B cell (primary cell): Measurements from ENCODE around the gene MLH1. TPM values are rescaled to one million over a fixed set of nuclear protein-coding genes. Genes with fewer than 3 reads are reported as not detected.
A peak's percentile ranks its signal among the peaks of the same experiment; 100 is the strongest.

Experiments used
- ATAC-seq: fragments of 200-7000 bp; cut with Tn5 transposase; one replicate; pipeline ENCODE4 v1.10.0; 2021; ENCODE audit warnings: low read depth, mild to moderate bottlenecking, moderate number of reproducible peaks, moderate library complexity
- CTCF ChIA-PET: fragments of 350-600 bp; sonication (Branson Sonifier 250); formaldehyde crosslinking; loops from one replicate; lab custom pipeline; 2021; ENCODE audit warnings: antibody characterized with exemption, inconsistent platforms; lab: Charles Lee
- POLR2A ChIA-PET: fragments of 350-600 bp; sonication (Branson Sonifier 250); formaldehyde crosslinking; loops from one replicate; lab custom pipeline; 2021; ENCODE audit warnings: antibody characterized with exemption; lab: Charles Lee
- DNase-seq: peaks from one replicate; pipeline ENCODE4 v3.0.0; 2013
- H2AFZ ChIP-seq: 2 replicates; pipeline ENCODE4 v1.6.1; 2012; ENCODE audit warnings: mild to moderate bottlenecking, low read depth, low read length; ENCODE audit not compliant: insufficient read depth, poor library complexity, severe bottlenecking
- H3K27ac ChIP-seq, 2 donors: 1 replicate in 1 of 2; 2 replicates in 1 of 2; pipeline ENCODE4 v1.5.1; 2012 to 2013; ENCODE audit warnings: low read length in 2 of 2, mild to moderate bottlenecking in 2 of 2, moderate library complexity in 1 of 2
- H3K27me3 ChIP-seq, 4 experiments: fragments of 200-600 bp in 1 of 4; sonication (generic) in 1 of 4; replicated peaks in 1 of 4; 1 replicate in 2 of 4; 2 replicates in 2 of 4; pipeline versions ENCODE4 v1.6.1 to v1.7.0; 2013 to 2016; ENCODE audit warnings: low read length in 3 of 4, mild to moderate bottlenecking in 2 of 4, mixed read lengths in 1 of 4, moderate library complexity in 1 of 4; ENCODE audit not compliant: insufficient read depth in 4 of 4, control insufficient read depth in 3 of 4; ENCODE audit errors: control extremely low read depth in 1 of 4
- H3K36me3 ChIP-seq, 2 experiments: replicated peaks in 1 of 2; 1 replicate in 1 of 2; 2 replicates in 1 of 2; pipeline versions ENCODE4 v1.6.1 to v1.7.1; 2013; ENCODE audit warnings: low read length in 1 of 2; ENCODE audit not compliant: insufficient read depth in 2 of 2, control insufficient read depth in 1 of 2; ENCODE audit errors: control extremely low read depth in 1 of 2, extremely low read depth in 1 of 2
- H3K4me1 ChIP-seq, 2 donors: fragments of 200-600 bp in 1 of 2; sonication (generic) in 1 of 2; 1 replicate in 1 of 2; 2 replicates in 1 of 2; pipeline versions ENCODE4 v1.5.1 to v1.6.1; 2013 to 2017; ENCODE audit warnings: low read length in 2 of 2; ENCODE audit not compliant: control insufficient read depth in 2 of 2, insufficient read depth in 2 of 2
- H3K4me2 ChIP-seq: replicated peaks from 2 replicates; pipeline ENCODE3; 2012; ENCODE audit warnings: mild to moderate bottlenecking, low read depth, low read length; ENCODE audit not compliant: poor library complexity, severe bottlenecking
- H3K4me3 ChIP-seq, 5 experiments: fragments of 200-600 bp in 1 of 5; sonication (generic) in 1 of 5; 1 replicate in 3 of 5; 2 replicates in 2 of 5; pipeline versions ENCODE4 v1.5.1 to v1.7.0; 2011 to 2016; ENCODE audit warnings: low read length in 4 of 5, mild to moderate bottlenecking in 4 of 5, low read depth in 2 of 5, control low read depth in 1 of 5, moderate library complexity in 1 of 5; ENCODE audit not compliant: insufficient read depth in 1 of 5; ENCODE audit errors: control extremely low read depth in 1 of 5, extremely low read depth in 1 of 5
- H3K79me2 ChIP-seq: fragments of 200-600 bp; sonication (generic); one replicate; pipeline ENCODE4 v1.6.0; 2016; ENCODE audit warnings: low read length; ENCODE audit not compliant: control insufficient read depth, insufficient read depth
- H3K9ac ChIP-seq: fragments of 200-600 bp; sonication (generic); 2 replicates; pipeline ENCODE4 v1.6.1; 2017; ENCODE audit warnings: mild to moderate bottlenecking, low read length, moderate library complexity
- H3K9me3 ChIP-seq, 3 donors: one replicate each; pipeline versions ENCODE4 v1.6.1 to v1.7.1; 2013; ENCODE audit warnings: low read length in 2 of 3; ENCODE audit not compliant: control insufficient read depth in 2 of 3, insufficient read depth in 1 of 3; ENCODE audit errors: control extremely low read depth in 1 of 3
- H4K20me1 ChIP-seq: 2 replicates; pipeline ENCODE4 v1.6.0; 2012; ENCODE audit warnings: mild to moderate bottlenecking, low read length; ENCODE audit not compliant: insufficient read depth, control insufficient read depth, poor library complexity, severe bottlenecking
- H3K27ac Mint-ChIP-seq: one replicate; pipeline ENCODE4 v1.8.0; 2021; ENCODE audit warnings: mixed read lengths
- H3K27me3 Mint-ChIP-seq: one replicate; pipeline ENCODE4 v1.8.0; 2021; ENCODE audit warnings: mixed read lengths
- H3K4me1 Mint-ChIP-seq: one replicate; pipeline ENCODE4 v1.8.0; 2021; ENCODE audit warnings: mixed read lengths
- H3K4me3 Mint-ChIP-seq: one replicate; pipeline ENCODE4 v1.8.0; 2021; ENCODE audit warnings: mixed read lengths
- H3K9me3 Mint-ChIP-seq: one replicate; pipeline ENCODE4 v1.8.0; 2022; ENCODE audit warnings: mixed read lengths; ENCODE audit not compliant: insufficient read depth
- CTCF ChIP-seq: fragments of 200-600 bp; IDR thresholded peaks from one replicate; pipeline ENCODE4 v1.8.0; 2022; ENCODE audit warnings: antibody characterized with exemption, mild to moderate bottlenecking
- EZH2 ChIP-seq: IDR thresholded peaks from 2 replicates; pipeline ENCODE4 v1.6.1; 2012; ENCODE audit warnings: borderline replicate concordance, low read depth, mild to moderate bottlenecking, moderate library complexity, low read length; ENCODE audit not compliant: insufficient read depth, poor library complexity, severe bottlenecking
- WGBS: methylation state at CpG from one replicate; pipeline ENCODE4 v1.1.5; 2013; ENCODE audit warnings: missing lambda C conversion rate; ENCODE audit not compliant: insufficient coverage; 5-methylcytosine and 5-hydroxymethylcytosine counted together
- intact Hi-C: fragments of 100-400 bp; cut with micrococcal nuclease; formaldehyde crosslinking; loops from one replicate; pipeline ENCODE4 v1.10.0; 2022
- polyA plus RNA-seq: library from polyadenylated mRNA; depleted of rRNA; stranded (reverse); fragments of >200 nt; gene quantifications from 2 replicates; pipeline ENCODE4 v1.2.3, GENCODE V29; 2012
- total RNA-seq, 2 donors: library from RNA; stranded (reverse); fragments of 120-200 nt in 1 of 2; gene quantifications; 1 replicate in 1 of 2; 2 replicates in 1 of 2; pipeline versions ENCODE4 v1.2.3 to v1.2.4, GENCODE V29; 2013 to 2022

Gene MLH1
- total and polyA plus RNA-seq, 2 donors (not counting 1 experiment from before 2014, with no cell fraction given) = 22.4 to 38.5 TPM

GRCh38 chr3:36944641-36945270 lies 48.6 kb upstream of the MLH1 start, which contains the start of gene TRANK1:
TSS of gene TRANK1 (minus strand) at chr3:36945054. CDS start at chr3:36944809, 245 bp downstream.
- Histone ChIP-seq H3K4me3 (peak within 1 kb of the TSS; percentile 73 to 79 (median 76)), H3K36me3 (no peaks in the 10 kb centered on the region), H2AFZ (peak within 1 kb of the TSS; percentile 97), H3K27ac (peak within 1 kb of the TSS in 1 of 2 donors; percentile 76), H3K4me1 (peaks cover 6 to 14% of the 10 kb centered on the region in 2 donors), H4K20me1 (no peaks in the 10 kb centered on the region), H3K4me2 (peak within 1 kb of the TSS; percentile 99), H3K27me3 (no peaks in the 10 kb centered on the region), H3K9ac (peak within 1 kb of the TSS; percentile 93), H3K9me3 (peaks cover 0 to 18% (median 11%) of the 10 kb centered on the region in 3 donors), H3K79me2 (peaks cover 30% of the 10 kb centered on the region)
- WGBS = under 1% methylated on average over 68 of the region's 68 CpGs
- DNase-seq (peak; percentile 86), ATAC-seq (peak; percentile 87)
- H3K4me1 Mint-ChIP-seq = peaks cover 16% of the 10 kb centered on the region
- intact Hi-C loops = loop anchor here (1.0 to 2.0 kb wide), 5 partner anchors 14 to 51 kb away; no protein-coding TSS in a partner anchor
- CTCF ChIA-PET = interaction anchor here (0.9 to 4.4 kb wide), 15 partner anchors 9 to 76 kb away, joined by 3 to 42 read pairs (median 4); no protein-coding TSS in a partner anchor
- peak within 1 kb of the TSS; percentile 92 for H3K27ac Mint-ChIP-seq
- H3K27me3 Mint-ChIP-seq = no peaks in the 10 kb centered on the region
- peak within 1 kb of the TSS; percentile 92 for H3K4me3 Mint-ChIP-seq
- POLR2A ChIA-PET = interaction anchor here (0.7 to 2.2 kb wide), 12 partner anchors 10 to 53 kb away, joined by 3 to 14 read pairs (median 3); partner anchors contain the start of genes EPM2AIP1 and MLH1
- H3K9me3 Mint-ChIP-seq = peaks cover 2% of the 10 kb centered on the region
- TF ChIP-seq EZH2 (no peak), CTCF (no peak)
